ENCODE results near the gene PCNA. TPM values are rescaled to one million over a fixed set of nuclear protein-coding genes. Genes with fewer than 3 reads are reported as not detected.
A peak's percentile ranks its signal among the peaks of the same experiment; 100 is the strongest.

The PCNA gene
- total RNA-seq, 1 donor from 2014 or later: 519 TPM

DNA sequence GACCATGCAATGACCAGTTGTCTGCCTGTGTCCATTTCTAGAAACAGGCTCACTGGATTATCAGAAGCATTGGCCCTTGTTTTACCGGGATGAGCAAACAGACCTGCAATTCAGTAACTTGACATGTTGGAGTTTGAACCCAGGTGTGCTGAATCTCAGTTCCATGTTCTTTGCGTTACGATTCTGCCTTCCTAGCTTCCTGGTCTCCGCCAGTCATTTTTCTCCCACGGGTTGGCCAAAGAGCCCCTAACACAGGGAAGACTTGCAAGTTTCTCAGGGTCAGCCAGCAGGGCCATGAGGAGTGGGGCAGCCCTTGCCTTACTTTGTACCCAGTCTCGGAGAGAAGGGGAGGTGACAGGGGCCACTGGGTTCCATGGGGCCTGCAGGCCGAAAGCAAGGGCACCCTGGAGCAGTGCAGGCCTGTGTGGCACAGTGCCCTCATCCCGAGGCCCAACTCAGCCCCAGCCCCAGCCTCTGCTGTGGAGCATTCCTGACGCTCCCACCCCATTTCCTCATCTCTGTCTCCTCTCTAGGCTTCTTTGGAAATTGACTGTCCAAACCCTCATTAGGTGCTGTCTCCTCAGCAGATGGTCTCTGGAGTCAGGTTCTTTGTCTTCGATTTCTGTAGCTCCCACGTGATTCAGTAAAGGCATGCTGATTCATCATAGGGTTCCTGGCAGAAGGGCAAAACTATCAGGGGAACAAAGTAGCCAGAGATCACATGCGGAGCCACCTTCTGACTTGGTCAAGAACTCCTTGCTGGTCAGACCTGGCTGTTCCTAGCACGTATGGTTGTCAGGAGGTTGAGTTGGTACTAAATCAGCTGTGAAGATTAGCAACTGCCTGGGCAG is 30.7 kb upstream of the PCNA start:
- intact Hi-C loops (cut with micrococcal nuclease): no loop called here
- H3K4me1 Mint-ChIP-seq (ENCODE audit: low read depth): peaks cover 47% of the 10 kb centered on the region
- H3K4me3 Mint-ChIP-seq: no peak overlapping the region
- no peak for DNase-seq (ENCODE audit: low spot score)
- no peaks in the 10 kb centered on the region for H3K9me3 Mint-ChIP-seq
- H3K36me3 Mint-ChIP-seq (ENCODE audit: low read depth): peaks cover 9% of the 10 kb centered on the region
- no peak overlapping the region for H3K27ac Mint-ChIP-seq
- H3K27me3 Mint-ChIP-seq (ENCODE audit: insufficient read depth): no peaks in the 10 kb centered on the region

DNA sequence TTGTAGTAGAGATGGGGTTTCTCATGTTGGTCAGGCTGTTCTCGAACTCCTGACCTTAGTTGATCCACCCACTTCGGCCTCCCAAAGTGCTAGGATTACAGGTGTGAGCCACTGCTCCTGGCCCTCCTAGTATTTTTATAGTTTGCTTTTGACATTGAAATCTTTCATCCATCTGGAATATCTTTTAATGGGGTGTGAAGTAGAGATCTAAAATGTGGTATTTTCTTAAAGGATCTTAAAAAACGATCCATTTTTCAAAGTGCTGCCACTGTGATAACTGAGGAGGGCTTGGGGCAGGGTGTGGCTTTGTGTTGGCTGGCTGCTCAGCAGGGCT is 30.1 kb upstream of the PCNA start:
- peaks cover 50% of the 10 kb centered on the region for H3K4me1 Mint-ChIP-seq (ENCODE audit: low read depth)

DNA sequence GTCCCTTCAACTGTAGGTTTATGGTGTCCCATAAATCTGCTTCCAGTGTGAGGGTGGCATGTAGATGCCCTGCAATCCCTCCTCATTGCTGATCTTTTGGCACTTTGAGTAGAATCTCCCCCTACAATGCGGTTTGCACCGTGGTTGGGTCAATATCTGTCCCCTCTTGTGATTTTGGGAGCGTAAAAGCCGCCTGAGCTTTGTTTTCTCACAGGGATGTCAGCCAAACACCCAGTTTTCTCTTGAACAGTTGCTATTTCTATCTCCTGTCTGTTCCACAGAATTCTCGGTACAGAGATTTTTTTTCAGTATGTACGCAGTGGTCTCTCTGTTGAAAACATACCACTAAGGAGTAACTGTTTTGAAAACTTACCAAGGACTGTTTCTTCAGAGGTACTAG is 28.8 kb upstream of the PCNA start:
- Mint-ChIP-seq H3K27ac (no peak overlapping the region), H3K4me1 (ENCODE audit: low read depth) (peaks cover 46% of the 10 kb centered on the region), H3K36me3 (ENCODE audit: low read depth) (peaks cover 7% of the 10 kb centered on the region), H3K27me3 (ENCODE audit: insufficient read depth) (no peaks in the 10 kb centered on the region), H3K4me3 (no peak overlapping the region), H3K9me3 (no peaks in the 10 kb centered on the region)
- intact Hi-C loops (cut with micrococcal nuclease): no loop called here
- no peak for DNase-seq (ENCODE audit: low spot score)

More for the DNA sequence above, 30.1 kb upstream of the PCNA start:
- Mint-ChIP-seq H3K4me3 (no peak overlapping the region), H3K27me3 (ENCODE audit: insufficient read depth) (no peaks in the 10 kb centered on the region), H3K36me3 (ENCODE audit: low read depth) (peaks cover 9% of the 10 kb centered on the region), H3K9me3 (no peaks in the 10 kb centered on the region), H3K27ac (no peak overlapping the region)
- intact Hi-C loops (cut with micrococcal nuclease): no loop called here
- DNase-seq (ENCODE audit: low spot score): no peak

DNA sequence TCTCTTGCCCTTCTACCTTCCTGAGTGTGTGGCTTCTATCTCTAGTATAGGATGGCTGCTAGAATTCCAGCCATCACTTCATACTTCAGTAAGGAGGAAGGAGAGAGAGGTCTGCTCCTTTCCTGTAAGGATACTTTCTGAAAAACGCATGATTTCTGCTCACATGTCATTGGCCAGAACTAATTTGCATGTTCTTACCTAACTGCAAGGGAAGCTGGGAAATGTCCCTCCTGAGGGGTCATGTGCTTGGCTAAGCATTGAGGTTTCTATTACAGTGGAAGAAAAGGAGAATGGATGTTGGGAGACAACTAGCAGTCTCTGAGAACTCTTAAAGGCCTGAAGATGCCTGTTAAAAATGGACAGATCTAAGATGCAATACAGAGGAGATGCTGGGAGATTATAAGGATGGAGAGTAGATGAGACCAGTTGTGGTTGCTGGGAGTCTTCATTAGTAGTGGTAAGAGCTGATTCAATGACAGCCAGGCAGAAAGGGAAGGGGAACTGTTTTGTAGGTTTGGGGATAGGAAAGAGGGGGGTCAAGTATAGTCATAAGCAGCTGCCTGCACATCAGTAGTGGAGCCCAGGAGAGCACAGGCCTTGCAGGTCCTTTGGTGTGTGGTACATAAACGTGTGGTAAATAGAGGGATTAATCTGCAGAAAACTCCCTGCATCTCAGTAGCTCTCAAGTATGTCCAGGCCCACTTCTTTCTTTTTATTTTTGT is 27.3 kb upstream of the PCNA start:
- no peak for DNase-seq (ENCODE audit: low spot score)
- peaks cover 40% of the 10 kb centered on the region for H3K4me1 Mint-ChIP-seq (ENCODE audit: low read depth)
- no peak overlapping the region for H3K4me3 Mint-ChIP-seq
- no peaks in the 10 kb centered on the region for H3K9me3 Mint-ChIP-seq
- H3K27me3 Mint-ChIP-seq (ENCODE audit: insufficient read depth): no peaks in the 10 kb centered on the region
- H3K27ac Mint-ChIP-seq: peak overlapping the region; percentile 14
- intact Hi-C loops (cut with micrococcal nuclease): no loop called here
- peaks cover 6% of the 10 kb centered on the region for H3K36me3 Mint-ChIP-seq (ENCODE audit: low read depth)

DNA sequence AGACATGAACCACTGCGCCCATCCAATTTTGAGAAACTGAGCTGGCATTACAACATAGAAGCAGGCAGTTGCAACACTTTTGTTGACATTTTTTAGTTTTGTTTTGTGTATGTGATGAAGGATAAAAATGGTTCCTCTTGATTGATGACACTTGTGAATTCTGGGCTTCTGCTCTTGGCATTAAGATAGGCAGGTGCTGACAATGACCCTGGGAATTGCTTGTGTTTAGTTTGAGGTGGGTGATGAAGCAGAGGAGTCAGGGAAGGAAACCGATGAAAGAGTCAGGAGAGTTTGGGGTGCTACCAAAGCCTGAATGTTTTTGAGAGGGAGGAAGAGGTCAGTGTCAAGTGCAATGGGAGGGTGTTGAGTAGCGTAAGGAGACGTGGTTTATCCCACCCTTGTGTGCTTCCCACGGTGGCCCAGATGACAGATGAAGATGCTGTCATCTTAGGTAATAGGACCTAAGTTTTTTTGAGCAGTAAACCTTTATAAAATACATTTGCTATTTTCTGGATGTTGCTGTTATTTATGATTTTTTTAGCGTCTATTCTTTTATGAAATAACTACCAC is 26.4 kb upstream of the PCNA start:
- Mint-ChIP-seq H3K27ac (no peak overlapping the region), H3K9me3 (no peaks in the 10 kb centered on the region), H3K4me1 (ENCODE audit: low read depth) (peaks cover 44% of the 10 kb centered on the region), H3K36me3 (ENCODE audit: low read depth) (peaks cover 10% of the 10 kb centered on the region), H3K4me3 (no peak overlapping the region), H3K27me3 (ENCODE audit: insufficient read depth) (no peaks in the 10 kb centered on the region)
- intact Hi-C loops (cut with micrococcal nuclease): no loop called here
- no peak for DNase-seq (ENCODE audit: low spot score)

DNA sequence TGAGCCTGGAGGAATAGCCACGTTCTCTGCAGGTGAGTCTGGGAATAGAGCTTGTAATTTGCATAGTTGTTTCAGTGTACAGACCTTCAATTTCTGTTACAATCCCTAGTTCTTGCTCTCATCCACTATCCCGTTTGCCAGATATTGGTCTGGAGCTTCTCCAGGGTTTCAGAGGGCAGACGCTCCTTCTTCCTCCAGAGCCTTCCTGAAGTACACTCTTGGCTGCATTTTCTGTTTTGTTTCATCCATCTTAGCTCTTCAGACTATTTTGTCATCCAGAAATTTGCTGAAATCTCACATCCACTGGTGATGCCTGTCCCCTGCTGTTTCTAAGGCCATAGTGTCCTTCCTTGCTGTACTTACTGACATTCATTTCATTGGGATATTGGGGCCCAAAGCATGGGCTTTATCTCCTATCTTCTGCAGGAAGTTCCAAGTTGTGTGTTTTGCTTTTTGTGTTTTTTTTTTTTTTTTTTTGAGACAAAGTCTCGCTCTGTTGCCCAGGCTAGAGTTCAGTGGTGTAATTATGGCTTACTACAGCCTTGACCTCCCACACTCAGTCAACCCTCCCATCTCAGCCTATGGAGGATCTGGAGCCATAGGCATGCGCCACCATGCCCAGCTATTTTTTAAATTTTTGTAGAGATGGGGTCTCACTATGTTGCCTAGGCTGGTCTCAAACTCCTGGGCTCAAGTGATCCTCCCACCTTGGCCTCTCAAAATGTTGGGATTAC is 25.8 kb upstream of the PCNA start:
- H3K4me1 Mint-ChIP-seq (ENCODE audit: low read depth): peaks cover 49% of the 10 kb centered on the region
- DNase-seq (ENCODE audit: low spot score): no peak
- H3K27ac Mint-ChIP-seq: peak overlapping the region; percentile 9
- no peak overlapping the region for H3K4me3 Mint-ChIP-seq
- peaks cover 10% of the 10 kb centered on the region for H3K36me3 Mint-ChIP-seq (ENCODE audit: low read depth)
- intact Hi-C loops (cut with micrococcal nuclease): no loop called here
- no peaks in the 10 kb centered on the region for H3K27me3 Mint-ChIP-seq (ENCODE audit: insufficient read depth)
- no peaks in the 10 kb centered on the region for H3K9me3 Mint-ChIP-seq

DNA sequence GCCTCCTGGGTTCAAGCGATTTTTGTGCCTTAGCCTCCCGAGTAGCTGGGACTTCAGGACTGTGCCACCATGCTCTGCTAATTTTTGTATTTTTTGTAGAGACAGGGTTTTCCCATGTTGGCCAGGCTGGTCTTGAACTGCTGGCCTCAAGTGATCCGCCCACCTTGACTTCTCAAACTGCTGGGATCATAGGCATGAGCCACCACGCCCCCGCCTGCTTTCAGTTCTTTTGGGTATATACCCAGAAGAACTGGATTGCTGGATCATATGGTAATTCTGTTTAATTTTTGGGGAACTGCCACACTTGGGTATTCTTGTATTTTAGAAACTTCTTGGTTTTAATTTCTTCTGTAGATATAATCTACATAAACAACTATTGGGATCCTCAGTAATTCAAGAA is 24.1 kb upstream of the PCNA start:
- Mint-ChIP-seq H3K4me1 (ENCODE audit: low read depth) (peaks cover 49% of the 10 kb centered on the region), H3K27me3 (ENCODE audit: insufficient read depth) (no peaks in the 10 kb centered on the region), H3K36me3 (ENCODE audit: low read depth) (peaks cover 12% of the 10 kb centered on the region), H3K4me3 (no peak overlapping the region), H3K27ac (no peak overlapping the region), H3K9me3 (no peaks in the 10 kb centered on the region)
- intact Hi-C loops (cut with micrococcal nuclease): loop anchor here (5.0 kb wide), 1 partner anchor 48 kb away; no protein-coding TSS in a partner anchor
- no peak for DNase-seq (ENCODE audit: low spot score)

DNA sequence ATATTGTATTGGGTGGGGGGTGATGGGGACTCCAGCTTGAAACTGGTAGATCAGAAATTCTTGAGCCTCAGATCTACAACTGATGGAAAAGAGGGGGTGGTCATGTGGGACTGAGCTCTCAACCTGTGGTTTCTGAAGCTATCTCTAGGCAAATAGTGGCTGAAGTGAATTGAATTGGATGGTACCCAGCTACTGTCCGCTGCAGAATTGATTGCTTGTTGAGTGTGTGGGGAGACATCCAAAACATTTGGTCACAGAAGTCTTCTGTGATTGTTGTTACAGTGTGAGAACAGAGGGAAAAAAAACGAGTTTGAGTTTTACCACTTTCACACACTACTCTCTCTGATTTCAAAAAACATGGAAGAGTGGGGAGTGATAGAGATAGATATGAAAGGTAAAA is 21.9 kb upstream of the PCNA start:
- H3K4me1 Mint-ChIP-seq (ENCODE audit: low read depth): peaks cover 35% of the 10 kb centered on the region
- H3K27ac Mint-ChIP-seq: peak overlapping the region; percentile 13
- DNase-seq (ENCODE audit: low spot score): no peak
- no peak overlapping the region for H3K4me3 Mint-ChIP-seq
- H3K9me3 Mint-ChIP-seq: no peaks in the 10 kb centered on the region
- peaks cover 12% of the 10 kb centered on the region for H3K36me3 Mint-ChIP-seq (ENCODE audit: low read depth)
- intact Hi-C loops (cut with micrococcal nuclease): loop anchor here (5.0 kb wide), 1 partner anchor 51 kb away; no protein-coding TSS in a partner anchor
- H3K27me3 Mint-ChIP-seq (ENCODE audit: insufficient read depth): no peaks in the 10 kb centered on the region

DNA sequence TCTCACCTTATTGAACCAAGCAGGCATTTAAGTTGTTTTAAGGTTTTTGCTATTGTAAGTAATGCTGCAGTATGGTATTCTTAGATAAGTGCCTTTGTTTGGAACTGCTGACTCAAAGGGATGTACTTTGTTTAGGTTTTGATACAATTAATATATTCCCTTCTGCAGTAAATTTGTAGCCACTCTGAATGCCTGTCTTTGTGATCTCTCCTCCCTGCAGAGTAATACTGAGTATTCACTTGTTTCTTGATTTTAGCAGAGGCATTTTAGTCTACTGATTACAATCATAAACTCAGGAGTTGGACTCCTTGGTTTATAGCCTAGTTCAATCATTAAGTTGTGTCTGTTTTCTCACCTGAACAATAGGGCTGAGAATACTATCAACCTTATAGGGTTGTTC is 20.4 kb upstream of the PCNA start:
- Mint-ChIP-seq H3K36me3 (ENCODE audit: low read depth) (peaks cover 6% of the 10 kb centered on the region), H3K9me3 (no peaks in the 10 kb centered on the region)

DNA sequence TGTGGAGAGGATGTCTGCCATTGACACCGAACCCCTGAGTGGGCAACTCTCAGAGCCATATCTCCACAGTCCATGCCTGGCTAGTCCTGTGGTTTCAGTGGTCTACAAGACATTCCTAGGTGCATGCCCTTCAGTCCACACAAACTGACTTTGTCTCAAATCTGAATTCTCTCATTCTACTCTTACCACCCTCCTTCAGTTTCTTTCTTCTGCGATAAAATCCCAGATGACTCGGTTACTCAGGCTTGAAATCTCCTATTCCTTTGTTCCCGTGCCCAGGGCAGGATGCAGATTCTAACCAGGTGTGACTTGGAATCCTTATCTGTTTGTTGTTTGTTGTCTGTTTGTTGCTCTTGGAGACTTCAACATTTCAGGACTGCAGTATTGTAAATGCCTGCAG is 16.3 kb upstream of the PCNA start:
- Mint-ChIP-seq H3K4me1 (ENCODE audit: low read depth) (peaks cover 20% of the 10 kb centered on the region), H3K27me3 (ENCODE audit: insufficient read depth) (no peaks in the 10 kb centered on the region), H3K36me3 (ENCODE audit: low read depth) (peaks cover 6% of the 10 kb centered on the region), H3K9me3 (no peaks in the 10 kb centered on the region), H3K27ac (no peak overlapping the region), H3K4me3 (no peak overlapping the region)
- intact Hi-C loops (cut with micrococcal nuclease): no loop called here
- DNase-seq (ENCODE audit: low spot score): no peak

More for the DNA sequence above, 20.4 kb upstream of the PCNA start:
- Mint-ChIP-seq H3K27ac (no peak overlapping the region), H3K27me3 (ENCODE audit: insufficient read depth) (no peaks in the 10 kb centered on the region), H3K4me1 (ENCODE audit: low read depth) (peaks cover 33% of the 10 kb centered on the region), H3K4me3 (no peak overlapping the region)
- no peak for DNase-seq (ENCODE audit: low spot score)
- intact Hi-C loops (cut with micrococcal nuclease): loop anchor here (5.0 kb wide), 1 partner anchor 52 kb away; no protein-coding TSS in a partner anchor

DNA sequence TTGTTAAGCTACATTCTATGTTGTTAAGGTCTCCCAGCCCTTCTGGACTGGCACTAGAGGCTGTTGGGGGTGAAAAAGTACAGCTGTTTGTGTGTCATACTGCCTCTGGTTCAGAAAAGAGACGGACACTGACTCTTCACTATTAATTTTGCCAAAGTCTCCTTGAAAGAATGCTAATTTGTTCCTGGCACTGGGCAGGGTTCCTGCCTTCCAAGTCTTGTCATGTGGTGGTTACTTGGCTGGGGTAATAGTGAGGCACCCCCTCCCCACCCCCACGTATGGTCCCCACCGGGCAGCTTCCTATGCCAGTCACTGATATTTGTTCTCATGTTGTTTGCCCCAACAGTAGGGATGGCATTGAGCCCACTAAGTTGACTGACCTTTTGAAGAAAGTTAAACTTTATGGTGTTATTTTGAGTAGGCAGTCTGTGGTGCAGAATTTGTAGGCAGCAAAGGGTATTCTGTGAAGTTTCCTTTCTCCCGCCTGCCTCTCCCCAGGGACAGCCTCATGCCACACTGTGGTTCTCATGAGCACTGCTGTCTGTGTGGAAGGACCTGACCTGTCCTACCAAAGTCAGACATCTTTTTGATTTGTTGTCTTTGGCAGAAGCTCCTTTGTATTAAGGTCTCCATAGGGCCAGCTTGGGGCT is 15.7 kb upstream of the PCNA start:
- intact Hi-C loops (cut with micrococcal nuclease): no loop called here
- no peak overlapping the region for H3K27ac Mint-ChIP-seq
- peaks cover 6% of the 10 kb centered on the region for H3K36me3 Mint-ChIP-seq (ENCODE audit: low read depth)

DNA sequence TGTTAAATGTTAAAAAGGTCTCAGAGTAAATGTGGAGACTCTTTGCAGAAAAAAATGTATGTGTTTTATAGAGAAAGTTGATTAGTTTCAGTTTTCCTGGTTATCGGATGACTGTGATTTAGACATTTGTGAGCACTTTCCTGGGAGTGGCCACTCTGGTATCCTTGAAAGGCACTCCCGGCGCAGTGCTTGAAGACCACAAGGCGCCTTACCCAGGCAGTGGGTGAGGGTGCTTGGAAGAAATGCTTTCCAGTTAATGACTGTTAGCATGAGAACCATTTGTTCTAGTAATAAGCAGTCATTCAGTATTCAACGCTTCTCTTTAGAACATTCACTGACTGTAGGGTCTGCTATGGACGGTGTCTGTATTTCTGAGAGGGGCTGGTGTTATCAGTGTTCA is 14.2 kb upstream of the PCNA start:
- Mint-ChIP-seq H3K36me3 (ENCODE audit: low read depth) (peaks cover 4% of the 10 kb centered on the region), H3K9me3 (no peaks in the 10 kb centered on the region), H3K4me3 (no peak overlapping the region), H3K4me1 (ENCODE audit: low read depth) (peaks cover 18% of the 10 kb centered on the region), H3K27me3 (ENCODE audit: insufficient read depth) (no peaks in the 10 kb centered on the region), H3K27ac (no peak overlapping the region)
- no peak for DNase-seq (ENCODE audit: low spot score)
- intact Hi-C loops (cut with micrococcal nuclease): no loop called here

More for the DNA sequence above, 15.7 kb upstream of the PCNA start:
- Mint-ChIP-seq H3K9me3 (no peaks in the 10 kb centered on the region), H3K27me3 (ENCODE audit: insufficient read depth) (no peaks in the 10 kb centered on the region), H3K4me3 (no peak overlapping the region), H3K4me1 (ENCODE audit: low read depth) (peaks cover 17% of the 10 kb centered on the region)
- no peak for DNase-seq (ENCODE audit: low spot score)

Measured in activated T-helper 1 cell treated with anti-CD3 and anti-CD28 coated beads, Interleukin-12 subunit alpha, Interleukin-12 subunit beta, Interleukin-2, Interleukin-4 antibody, amounts not matched to agents 30 ng/mL and 10 ng/mL and 1 ng/mL, durations not matched to agents 14 hours and 24 hours and 36 hours (primary cell).